Activated CD4-positive, CD25-positive, alpha-beta regulatory T cell (primary cell): ENCODE data around the gene FAM174C.
"Not testable (repeated sequence)": the region's sequence is repeated elsewhere in the genome, so short reads cannot be mapped to it uniquely, and the experiment has no call there.

Experiments
- DNase-seq, 4 experiments: peaks; one replicate each; lab custom pipeline; 2025; lab: John Stamatoyannopoulos, UW

The FAM174C gene

GRCh38 chr19:1237027-1237659 is 38.2 kb upstream of the FAM174C start:
- DNase-seq: no peak

GRCh38 chr19:1237754-1238368 is 37.5 kb upstream of the FAM174C start, which contains the start of gene CBARP:
CBARP (minus strand) TSS chr19:1238005; CDS start chr19:1236100, 1,905 bp downstream.
- DNase-seq: no peak

- no peak for DNase-seq
Measured at GRCh38 chr19:1238369-1239303, 36.7 kb upstream of the FAM174C start.

- DNase-seq: no peak
Measured at GRCh38 chr19:1239420-1239795, 35.9 kb upstream of the FAM174C start.

- peak; percentile 77 to 89 (median 84) for DNase-seq
Measured at GRCh38 chr19:1239796-1240737, 35.3 kb upstream of the FAM174C start.

GRCh38 chr19:1240925-1241324 is 34.4 kb upstream of the FAM174C start:
- no peak for DNase-seq

GRCh38 chr19:1241417-1242095 is 33.8 kb upstream of the FAM174C start, which contains the start of gene ATP5F1D:
ATP5F1D (plus strand) TSS chr19:1241751; CDS start chr19:1241851, 100 bp downstream.
- peak; percentile 74 to 83 (median 80) for DNase-seq

- DNase-seq: peak; percentile 70 to 82 (median 76)
Measured at GRCh38 chr19:1243768-1244692, 31.3 kb upstream of the FAM174C start.

GRCh38 chr19:1244693-1245451 is 30.5 kb upstream of the FAM174C start:
- no peak for DNase-seq

GRCh38 chr19:1245494-1246264 is 29.7 kb upstream of the FAM174C start:
- no peak for DNase-seq

GRCh38 chr19:1246265-1247087 is 28.9 kb upstream of the FAM174C start:
- DNase-seq: not testable (repeated sequence)

GRCh38 chr19:1247748-1248138 is 27.6 kb upstream of the FAM174C start:
- DNase-seq: no peak

GRCh38 chr19:1248139-1248785 is 27.1 kb upstream of the FAM174C start, which contains the start of gene MIDN:
MIDN (plus strand) TSS chr19:1248583; CDS start chr19:1250297, 1,714 bp downstream.
- DNase-seq: peak in 3 of 4 experiments; percentile 40 to 65 (median 62)

GRCh38 chr19:1248786-1249297 is 26.5 kb upstream of the FAM174C start:
- peak; percentile 78 to 85 (median 82) for DNase-seq

- peak; percentile 85 to 97 (median 94) for DNase-seq
Measured at GRCh38 chr19:1249298-1249989, 25.9 kb upstream of the FAM174C start.

- DNase-seq: no peak
Measured at GRCh38 chr19:1249990-1250436, 25.3 kb upstream of the FAM174C start.
